A549 (cell line): ENCODE data around the gene TLCD2. TPM values are rescaled to one million over a fixed set of nuclear protein-coding genes. Genes with fewer than 3 reads are reported as not detected.

Experiments
- ATAC-seq, 2 experiments: fragments of 200-7000 bp in 1 of 2; fragments of >200 bp in 1 of 2; cut with Nextera tagmentation in 1 of 2; cut with Tn5 transposase in 1 of 2; 3 replicates each; pipeline versions ENCODE4 v1.8.0 to v1.9.1; 2018 to 2020; ENCODE audit warnings: mild to moderate bottlenecking in 1 of 2, moderate library complexity in 1 of 2
- CTCF ChIA-PET: fragments of 300-600 bp; sonication (Branson Sonifier 250); formaldehyde crosslinking; extraction: SDS; loops from one replicate; lab custom pipeline; 2021; ENCODE audit warnings: antibody characterized with exemption, inconsistent platforms; lab: Yijun Ruan, JAX
- POLR2A ChIA-PET: fragments of 350-600 bp; formaldehyde crosslinking; extraction: SDS; loops from one replicate; lab custom pipeline; 2021; ENCODE audit warnings: antibody characterized with exemption, inconsistent platforms; lab: Yijun Ruan, JAX
- DNase-seq, 2 experiments: peaks; one replicate each; pipeline versions ENCODE4 v3.0.0 to v3.0.0-alpha.2; 2011 to 2016; ENCODE audit warnings: low read depth in 1 of 2, low spot score in 1 of 2
- FAIRE-seq: peaks from 2 replicates; lab custom pipeline; 2011; peaks lifted over from hg19 to GRCh38; lab: Jason Lieb, UNC
- H3K27ac ChIP-seq, 2 experiments: fragments of >200 bp; sonication (Bioruptor Twin); formaldehyde crosslinking; 3 replicates each; pipeline ENCODE4 v1.5.1; 2016 to 2017
- H3K4me1 ChIP-seq: fragments of >200 bp; sonication (Bioruptor Twin); formaldehyde crosslinking; 3 replicates; pipeline ENCODE4 v1.6.1; 2016
- H3K4me2 ChIP-seq: fragments of >200 bp; sonication (Bioruptor Twin); formaldehyde crosslinking; 3 replicates; pipeline ENCODE4 v1.6.1; 2016
- H3K4me3 ChIP-seq: fragments of >200 bp; sonication (Bioruptor Twin); formaldehyde crosslinking; 3 replicates; pipeline ENCODE4 v1.5.1; 2016
- H3K9me3 ChIP-seq: fragments of >200 bp; sonication (Bioruptor Twin); formaldehyde crosslinking; 3 replicates; pipeline ENCODE4 v1.6.1; 2016
- CBX2 ChIP-seq: fragments of 200-600 bp; sonication (generic); IDR thresholded peaks from 2 replicates; pipeline ENCODE4 v1.6.1; 2016; ENCODE audit warnings: low read depth, mild to moderate bottlenecking, borderline replicate concordance
- CEBPB ChIP-seq, 2 experiments: fragments of >200 bp in 1 of 2; sonication (Bioruptor Twin) in 1 of 2; formaldehyde crosslinking in 1 of 2; IDR thresholded peaks; 2 replicates each; pipeline ENCODE4 v1.6.1; 2012 to 2016
- FOSB ChIP-seq: fragments of 250-450 bp; sonication (Bioruptor Pico); IDR thresholded peaks from 2 replicates; pipeline ENCODE4 v1.5.0; 2020; ENCODE audit warnings: mild to moderate bottlenecking, moderate library complexity
- FOSL2 ChIP-seq, 2 experiments: fragments of 450-650 bp in 1 of 2; fragments of >200 bp in 1 of 2; sonication (Bioruptor Twin) in 1 of 2; formaldehyde crosslinking; IDR thresholded peaks; 2 replicates each; pipeline versions ENCODE4 v1.5.0 to v1.6.1; 2016 to 2020; ENCODE audit warnings: mild to moderate bottlenecking in 1 of 2, moderate library complexity in 1 of 2
- HDAC2 ChIP-seq: fragments of 200-600 bp; sonication (generic); IDR thresholded peaks from 2 replicates; pipeline ENCODE4 v1.6.1; 2016
- HEYL ChIP-seq: fragments of 250-450 bp; sonication (Bioruptor Pico); IDR thresholded peaks from 2 replicates; pipeline ENCODE4 v1.8.0; 2021; ENCODE audit warnings: mild to moderate bottlenecking, moderate library complexity
- HOXA7 ChIP-seq: fragments of 250-450 bp; sonication (Bioruptor Pico); IDR thresholded peaks from 2 replicates; pipeline ENCODE4 v1.5.0; 2020; ENCODE audit warnings: mild to moderate bottlenecking, moderate library complexity
- HOXB13 ChIP-seq: fragments of 250-450 bp; sonication (Bioruptor Pico); IDR thresholded peaks from 2 replicates; pipeline ENCODE4 v1.5.0; 2020; ENCODE audit warnings: low read depth, mild to moderate bottlenecking, moderate library complexity
- HOXB5 ChIP-seq: fragments of 250-450 bp; sonication (Bioruptor Pico); IDR thresholded peaks from 2 replicates; pipeline ENCODE4 v1.5.0; 2020; ENCODE audit warnings: mild to moderate bottlenecking, moderate library complexity
- KDM1A ChIP-seq: fragments of 200-600 bp; sonication (generic); IDR thresholded peaks from 2 replicates; pipeline ENCODE4 v1.6.1; 2016; ENCODE audit warnings: low read depth, mild to moderate bottlenecking
- NFE2L2 ChIP-seq: fragments of 150-350 bp; conservative IDR thresholded peaks from 2 replicates; pipeline ENCODE4 v1.6.1; 2014; ENCODE audit warnings: low read length
- NPAS2 ChIP-seq: fragments of 250-450 bp; sonication (Bioruptor Pico); IDR thresholded peaks from 2 replicates; pipeline ENCODE4 v1.8.0; 2022; ENCODE audit warnings: mild to moderate bottlenecking, moderate library complexity, borderline replicate concordance
- POLR2A ChIP-seq: IDR thresholded peaks from 2 replicates; pipeline ENCODE4 v1.6.1; 2012; ENCODE audit warnings: mild to moderate bottlenecking, low read length
- POLR2AphosphoS2 ChIP-seq: conservative IDR thresholded peaks from 2 replicates; pipeline ENCODE4 v1.6.1; 2012; ENCODE audit warnings: low read length, improper control_type of control experiment, inconsistent platforms
- RARB ChIP-seq: fragments of 250-450 bp; sonication (Bioruptor Pico); IDR thresholded peaks from 2 replicates; pipeline ENCODE4 v1.8.0; 2021; ENCODE audit warnings: mild to moderate bottlenecking, moderate library complexity
- TP53 ChIP-seq: fragments of 250-450 bp; sonication (Bioruptor Pico); IDR thresholded peaks from 2 replicates; pipeline ENCODE4 v1.5.0; 2021; ENCODE audit warnings: mild to moderate bottlenecking, moderate library complexity
- ZC3H11A ChIP-seq: fragments of 450-650 bp; IDR thresholded peaks from 2 replicates; pipeline ENCODE4 v1.6.1; 2014; ENCODE audit warnings: antibody characterized with exemption, mild to moderate bottlenecking
- ZFP36 ChIP-seq: fragments of 450-650 bp; IDR thresholded peaks from 2 replicates; pipeline ENCODE4 v1.6.1; 2014; ENCODE audit warnings: borderline replicate concordance; ENCODE audit not compliant: partially characterized antibody
- WGBS: methylation state at CpG from one replicate; pipeline ENCODE4 v1.1.6; 2017; ENCODE audit errors: missing lambda C conversion rate; 5-methylcytosine and 5-hydroxymethylcytosine counted together
- polyA plus RNA-seq, 4 experiments: library from polyadenylated mRNA; depleted of rRNA in 3 of 4; stranded (reverse); fragments of >200 nt; fragmentation: RNase III in 1 of 4; extraction: RNeasy Plus Mini Kit Qiagen cat#74134 plus additional on column Dnase treatment in 1 of 4; gene quantifications; 2 replicates in 3 of 4; 3 replicates in 1 of 4; pipeline ENCODE4 v1.2.3, GENCODE V29; 2011 to 2017
- TF ChIP-seq, protein P1 (sequence below): fragments of >200 bp; sonication (Bioruptor Twin); formaldehyde crosslinking; IDR thresholded peaks from 2 replicates; pipeline ENCODE4 v1.6.1; 2016
- TF ChIP-seq, protein P2 (sequence below): fragments of >200 bp; sonication (Bioruptor Twin); formaldehyde crosslinking; IDR thresholded peaks from 3 replicates; pipeline ENCODE4 v1.6.1; 2016
- TF ChIP-seq, protein P3 (sequence below): IDR thresholded peaks from 2 replicates; pipeline ENCODE4 v1.6.1; 2012
- TF ChIP-seq, protein P4 (sequence below): IDR thresholded peaks from 2 replicates; pipeline ENCODE4 v1.6.1; 2012; ENCODE audit warnings: low read depth, borderline replicate concordance
- TF ChIP-seq, protein P5 (sequence below): fragments of 200-600 bp; sonication (generic); IDR thresholded peaks from 2 replicates; pipeline ENCODE4 v1.6.1; 2016; ENCODE audit warnings: antibody characterized with exemption, mild to moderate bottlenecking, moderate library complexity
- TF ChIP-seq, protein P6 (sequence below): fragments of 250-450 bp; sonication (Bioruptor Pico); IDR thresholded peaks from 2 replicates; pipeline ENCODE4 v1.5.0; 2020; ENCODE audit warnings: low read depth, mild to moderate bottlenecking, moderate library complexity
- TF ChIP-seq, protein P7 (sequence below): fragments of 150-350 bp; IDR thresholded peaks from 2 replicates; pipeline ENCODE4 v1.6.1; 2014; ENCODE audit warnings: low read depth, mild to moderate bottlenecking, low read length
- TF ChIP-seq, protein P8 (sequence below): fragments of >200 bp; sonication (Bioruptor Twin); formaldehyde crosslinking; IDR thresholded peaks from 3 replicates; pipeline ENCODE4 v1.5.1; 2016

TLCD2 gene
- polyA plus RNA-seq, 2 of the 4 experiments (the other 2 are of a cell fraction): 3.5 to 4.5 TPM

DNA sequence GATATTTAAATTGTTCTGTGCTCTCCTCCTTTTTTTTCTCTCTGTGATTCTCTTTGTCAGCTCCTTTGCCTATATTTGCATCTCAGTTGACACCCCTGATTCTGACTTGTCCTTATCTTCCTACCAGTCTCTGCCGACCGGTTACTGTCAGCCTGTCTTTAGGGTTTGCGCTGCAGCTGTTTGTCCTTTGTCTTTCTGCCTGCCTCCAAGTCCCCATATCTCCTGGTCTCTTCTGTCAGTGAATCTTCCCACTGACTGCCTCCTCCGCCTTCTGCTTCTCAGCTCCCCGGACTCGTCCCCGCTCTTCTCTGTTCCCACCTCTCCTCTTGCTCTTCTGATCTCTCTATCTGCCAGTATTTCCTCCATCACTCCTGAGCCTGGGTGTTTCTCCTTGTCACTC lies 5.2 kb downstream of the TLCD2 start:
- ATAC-seq: no peak
- 96% methylated on average over 7 of the region's 7 CpGs for WGBS
- Histone ChIP-seq H3K4me1 (peaks cover 7% of the 10 kb centered on the region), H3K9me3 (no peaks in the 10 kb centered on the region), H3K27ac (no peak overlapping the region), H3K4me3 (no peak overlapping the region), H3K4me2 (no peak overlapping the region)
- TF ChIP-seq, protein P1, sequence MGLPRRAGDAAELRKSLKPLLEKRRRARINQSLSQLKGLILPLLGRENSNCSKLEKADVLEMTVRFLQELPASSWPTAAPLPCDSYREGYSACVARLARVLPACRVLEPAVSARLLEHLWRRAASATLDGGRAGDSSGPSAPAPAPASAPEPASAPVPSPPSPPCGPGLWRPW: no peak
- TF ChIP-seq POLR2A (no peak), CBX2 (no peak), HDAC2 (no peak), FOSL2 (IDR thresholded peaks at IDR 0.05) (no peak), FOSL2 (CRISPR knock-in tag; IDR thresholded peaks at IDR 0.05) (no peak), RARB (CRISPR knock-in tag) (no peak), ZFP36 (no peak), FOSB (CRISPR knock-in tag) (no peak), POLR2AphosphoS2 (no peak), HOXA7 (no peak), HOXB5 (CRISPR knock-in tag) (no peak), HEYL (CRISPR knock-in tag) (no peak), HOXB13 (CRISPR knock-in tag) (no peak), KDM1A (no peak), TP53 (CRISPR knock-in tag) (no peak)
- TF ChIP-seq, protein P2, sequence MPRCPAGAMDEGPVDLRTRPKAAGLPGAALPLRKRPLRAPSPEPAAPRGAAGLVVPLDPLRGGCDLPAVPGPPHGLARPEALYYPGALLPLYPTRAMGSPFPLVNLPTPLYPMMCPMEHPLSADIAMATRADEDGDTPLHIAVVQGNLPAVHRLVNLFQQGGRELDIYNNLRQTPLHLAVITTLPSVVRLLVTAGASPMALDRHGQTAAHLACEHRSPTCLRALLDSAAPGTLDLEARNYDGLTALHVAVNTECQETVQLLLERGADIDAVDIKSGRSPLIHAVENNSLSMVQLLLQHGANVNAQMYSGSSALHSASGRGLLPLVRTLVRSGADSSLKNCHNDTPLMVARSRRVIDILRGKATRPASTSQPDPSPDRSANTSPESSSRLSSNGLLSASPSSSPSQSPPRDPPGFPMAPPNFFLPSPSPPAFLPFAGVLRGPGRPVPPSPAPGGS: no peak
- TF ChIP-seq, protein P3, sequence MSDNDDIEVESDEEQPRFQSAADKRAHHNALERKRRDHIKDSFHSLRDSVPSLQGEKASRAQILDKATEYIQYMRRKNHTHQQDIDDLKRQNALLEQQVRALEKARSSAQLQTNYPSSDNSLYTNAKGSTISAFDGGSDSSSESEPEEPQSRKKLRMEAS: no peak
- TF ChIP-seq, protein P4, sequence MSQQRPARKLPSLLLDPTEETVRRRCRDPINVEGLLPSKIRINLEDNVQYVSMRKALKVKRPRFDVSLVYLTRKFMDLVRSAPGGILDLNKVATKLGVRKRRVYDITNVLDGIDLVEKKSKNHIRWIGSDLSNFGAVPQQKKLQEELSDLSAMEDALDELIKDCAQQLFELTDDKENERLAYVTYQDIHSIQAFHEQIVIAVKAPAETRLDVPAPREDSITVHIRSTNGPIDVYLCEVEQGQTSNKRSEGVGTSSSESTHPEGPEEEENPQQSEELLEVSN: no peak
- TF ChIP-seq, protein P5, sequence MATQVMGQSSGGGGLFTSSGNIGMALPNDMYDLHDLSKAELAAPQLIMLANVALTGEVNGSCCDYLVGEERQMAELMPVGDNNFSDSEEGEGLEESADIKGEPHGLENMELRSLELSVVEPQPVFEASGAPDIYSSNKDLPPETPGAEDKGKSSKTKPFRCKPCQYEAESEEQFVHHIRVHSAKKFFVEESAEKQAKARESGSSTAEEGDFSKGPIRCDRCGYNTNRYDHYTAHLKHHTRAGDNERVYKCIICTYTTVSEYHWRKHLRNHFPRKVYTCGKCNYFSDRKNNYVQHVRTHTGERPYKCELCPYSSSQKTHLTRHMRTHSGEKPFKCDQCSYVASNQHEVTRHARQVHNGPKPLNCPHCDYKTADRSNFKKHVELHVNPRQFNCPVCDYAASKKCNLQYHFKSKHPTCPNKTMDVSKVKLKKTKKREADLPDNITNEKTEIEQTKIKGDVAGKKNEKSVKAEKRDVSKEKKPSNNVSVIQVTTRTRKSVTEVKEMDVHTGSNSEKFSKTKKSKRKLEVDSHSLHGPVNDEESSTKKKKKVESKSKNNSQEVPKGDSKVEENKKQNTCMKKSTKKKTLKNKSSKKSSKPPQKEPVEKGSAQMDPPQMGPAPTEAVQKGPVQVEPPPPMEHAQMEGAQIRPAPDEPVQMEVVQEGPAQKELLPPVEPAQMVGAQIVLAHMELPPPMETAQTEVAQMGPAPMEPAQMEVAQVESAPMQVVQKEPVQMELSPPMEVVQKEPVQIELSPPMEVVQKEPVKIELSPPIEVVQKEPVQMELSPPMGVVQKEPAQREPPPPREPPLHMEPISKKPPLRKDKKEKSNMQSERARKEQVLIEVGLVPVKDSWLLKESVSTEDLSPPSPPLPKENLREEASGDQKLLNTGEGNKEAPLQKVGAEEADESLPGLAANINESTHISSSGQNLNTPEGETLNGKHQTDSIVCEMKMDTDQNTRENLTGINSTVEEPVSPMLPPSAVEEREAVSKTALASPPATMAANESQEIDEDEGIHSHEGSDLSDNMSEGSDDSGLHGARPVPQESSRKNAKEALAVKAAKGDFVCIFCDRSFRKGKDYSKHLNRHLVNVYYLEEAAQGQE: no peak
- POLR2A ChIA-PET: interaction anchor here (1.6 kb wide), 1 partner anchor 10 kb away, joined by 3 read pairs; no protein-coding TSS in a partner anchor
- FAIRE-seq: no peak
- CTCF ChIA-PET: interaction anchor here (0.8 to 2.5 kb wide), 8 partner anchors 9 to 150 kb away, joined by 3 to 11 read pairs (median 4); no protein-coding TSS in a partner anchor
- DNase-seq: no peak

DNA sequence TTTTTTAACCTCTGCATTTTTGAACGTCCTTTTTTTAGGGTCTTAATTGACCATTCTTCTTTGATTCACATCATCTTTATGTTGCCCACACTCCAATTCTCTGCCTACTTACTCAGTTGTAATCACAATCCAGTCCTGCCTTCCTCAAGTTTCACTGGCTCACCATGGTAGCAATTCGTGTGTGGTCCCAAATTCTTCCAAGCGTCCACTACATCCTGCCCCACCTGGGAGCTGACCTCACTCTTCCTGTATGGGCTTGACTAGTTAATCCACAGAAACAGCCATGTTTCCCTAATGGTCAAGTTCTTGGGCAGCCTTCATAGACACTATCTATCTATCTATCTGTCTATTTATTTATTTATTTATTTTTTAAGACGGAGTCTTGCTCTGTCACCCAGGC lies 7.1 kb downstream of the TLCD2 start:
- POLR2A ChIA-PET: interaction anchor here (0.7 kb wide), 1 partner anchor 14 kb away, joined by 4 read pairs; no protein-coding TSS in a partner anchor
- ATAC-seq: no peak
- H3K9me3 ChIP-seq: no peaks in the 10 kb centered on the region
- DNase-seq: no peak
- FAIRE-seq: no peak
- no peak overlapping the region for H3K4me3 ChIP-seq
- no peaks in the 10 kb centered on the region for H3K4me1 ChIP-seq
- CTCF ChIA-PET: interaction anchor here (1.2 kb wide), 1 partner anchor 34 kb away, joined by 5 read pairs; no protein-coding TSS in a partner anchor
- H3K27ac ChIP-seq: no peak overlapping the region
- 56% methylated on average over 4 of the region's 4 CpGs for WGBS
- H3K4me2 ChIP-seq: no peak overlapping the region
- TF ChIP-seq, protein P6, sequence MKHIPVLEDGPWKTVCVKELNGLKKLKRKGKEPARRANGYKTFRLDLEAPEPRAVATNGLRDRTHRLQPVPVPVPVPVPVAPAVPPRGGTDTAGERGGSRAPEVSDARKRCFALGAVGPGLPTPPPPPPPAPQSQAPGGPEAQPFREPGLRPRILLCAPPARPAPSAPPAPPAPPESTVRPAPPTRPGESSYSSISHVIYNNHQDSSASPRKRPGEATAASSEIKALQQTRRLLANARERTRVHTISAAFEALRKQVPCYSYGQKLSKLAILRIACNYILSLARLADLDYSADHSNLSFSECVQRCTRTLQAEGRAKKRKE: no peak
- TF ChIP-seq, protein P7, sequence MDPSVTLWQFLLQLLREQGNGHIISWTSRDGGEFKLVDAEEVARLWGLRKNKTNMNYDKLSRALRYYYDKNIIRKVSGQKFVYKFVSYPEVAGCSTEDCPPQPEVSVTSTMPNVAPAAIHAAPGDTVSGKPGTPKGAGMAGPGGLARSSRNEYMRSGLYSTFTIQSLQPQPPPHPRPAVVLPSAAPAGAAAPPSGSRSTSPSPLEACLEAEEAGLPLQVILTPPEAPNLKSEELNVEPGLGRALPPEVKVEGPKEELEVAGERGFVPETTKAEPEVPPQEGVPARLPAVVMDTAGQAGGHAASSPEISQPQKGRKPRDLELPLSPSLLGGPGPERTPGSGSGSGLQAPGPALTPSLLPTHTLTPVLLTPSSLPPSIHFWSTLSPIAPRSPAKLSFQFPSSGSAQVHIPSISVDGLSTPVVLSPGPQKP: no peak
- TF ChIP-seq, protein P4: no peak
- TF ChIP-seq, protein P8, sequence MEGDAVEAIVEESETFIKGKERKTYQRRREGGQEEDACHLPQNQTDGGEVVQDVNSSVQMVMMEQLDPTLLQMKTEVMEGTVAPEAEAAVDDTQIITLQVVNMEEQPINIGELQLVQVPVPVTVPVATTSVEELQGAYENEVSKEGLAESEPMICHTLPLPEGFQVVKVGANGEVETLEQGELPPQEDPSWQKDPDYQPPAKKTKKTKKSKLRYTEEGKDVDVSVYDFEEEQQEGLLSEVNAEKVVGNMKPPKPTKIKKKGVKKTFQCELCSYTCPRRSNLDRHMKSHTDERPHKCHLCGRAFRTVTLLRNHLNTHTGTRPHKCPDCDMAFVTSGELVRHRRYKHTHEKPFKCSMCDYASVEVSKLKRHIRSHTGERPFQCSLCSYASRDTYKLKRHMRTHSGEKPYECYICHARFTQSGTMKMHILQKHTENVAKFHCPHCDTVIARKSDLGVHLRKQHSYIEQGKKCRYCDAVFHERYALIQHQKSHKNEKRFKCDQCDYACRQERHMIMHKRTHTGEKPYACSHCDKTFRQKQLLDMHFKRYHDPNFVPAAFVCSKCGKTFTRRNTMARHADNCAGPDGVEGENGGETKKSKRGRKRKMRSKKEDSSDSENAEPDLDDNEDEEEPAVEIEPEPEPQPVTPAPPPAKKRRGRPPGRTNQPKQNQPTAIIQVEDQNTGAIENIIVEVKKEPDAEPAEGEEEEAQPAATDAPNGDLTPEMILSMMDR: no peak
- TF ChIP-seq ZC3H11A (no peak), NPAS2 (no peak), HOXA7 (no peak), NFE2L2 (no peak), CEBPB (IDR thresholded peaks at IDR 0.05) (no peak)
- TF ChIP-seq, protein P1: no peak
